ENCODE measurements around the gene LILRB5.
"Not testable (repeated sequence)": the region's sequence is repeated elsewhere in the genome, so short reads cannot be mapped to it uniquely, and the experiment has no call there.

GRCh38 chr19:54219702-54220101 lies 37.4 kb downstream of the LILRB5 start:
- not testable (repeated sequence) for TF ChIP-seq POLR2AphosphoS5, CTCF (IDR thresholded peaks at IDR 0.05)
